Body of pancreas (tissue), 4 donors: Measurements from ENCODE around the gene NLGN3. TPM values are rescaled to one million over a fixed set of nuclear protein-coding genes. Genes with fewer than 3 reads are reported as not detected.

Experiments used
- ATAC-seq: fragments of 150-250 bp; one replicate; pipeline ENCODE4 v1.9.1; 2016
- DNase-seq, 4 donors: peaks; one replicate each; pipeline ENCODE4 v3.0.0-alpha.2; 2019
- H3K27ac ChIP-seq, 4 donors: fragments of 200-600 bp; sonication (generic); 1 replicate in 3 of 4; 2 replicates in 1 of 4; pipeline versions ENCODE4 v1.5.1 to v1.6.1; 2016 to 2019; ENCODE audit warnings: mild to moderate bottlenecking in 1 of 4, mixed read lengths in 1 of 4, moderate library complexity in 1 of 4
- H3K27me3 ChIP-seq, 2 donors: fragments of 200-600 bp; sonication (generic); one replicate each; pipeline ENCODE4 v1.6.0; 2016; ENCODE audit warnings: mild to moderate bottlenecking in 1 of 2
- H3K36me3 ChIP-seq, 2 donors: fragments of 200-600 bp; sonication (generic); replicated peaks in 1 of 2; 2 replicates each; pipeline ENCODE4 v1.5.1; 2016; ENCODE audit warnings: low read depth in 2 of 2; ENCODE audit not compliant: insufficient read depth in 1 of 2
- H3K4me1 ChIP-seq: fragments of 200-600 bp; sonication (generic); one replicate; pipeline ENCODE4 v1.6.0; 2016
- H3K4me3 ChIP-seq, 2 donors: fragments of 200-600 bp; sonication (generic); 1 replicate in 1 of 2; 2 replicates in 1 of 2; pipeline ENCODE4 v1.5.1; 2016 to 2019
- H3K9me3 ChIP-seq, 3 donors: fragments of 200-600 bp; sonication (generic); 1 replicate in 2 of 3; 2 replicates in 1 of 3; pipeline ENCODE4 v1.5.1; 2016
- POLR2A ChIP-seq, 3 donors: fragments of 450-650 bp; IDR thresholded peaks; one replicate each; pipeline ENCODE4 v1.6.1; 2016; ENCODE audit warnings: antibody characterized with exemption in 3 of 3, mild to moderate bottlenecking in 2 of 3
- WGBS, 2 donors: methylation state at CpG; one replicate each; pipeline ENCODE4 v1.1.5; 2017; 5-methylcytosine and 5-hydroxymethylcytosine counted together
- intact Hi-C: fragments of 100-400 bp; cut with DNase I; formaldehyde crosslinking; loops from one replicate; pipeline ENCODE4 v1.15.1; 2023
- total RNA-seq, 2 donors: library from RNA; depleted of rRNA; stranded (reverse); fragments of >200 nt; gene quantifications; one replicate each; pipeline ENCODE4 v1.1.0, GENCODE V29; 2016
- TF ChIP-seq, protein P1 (sequence below), 7 experiments: fragments of 450-650 bp in 4 of 7; fragments of 200-600 bp in 3 of 7; sonication (generic) in 3 of 7; IDR thresholded peaks; one replicate each; pipeline ENCODE4 v1.5.1; 2016 to 2019; ENCODE audit warnings: antibody characterized with exemption in 7 of 7

The NLGN3 gene
- total RNA-seq, 2 donors from 2014 or later = 1.0 TPM; not detected in 1

DNA sequence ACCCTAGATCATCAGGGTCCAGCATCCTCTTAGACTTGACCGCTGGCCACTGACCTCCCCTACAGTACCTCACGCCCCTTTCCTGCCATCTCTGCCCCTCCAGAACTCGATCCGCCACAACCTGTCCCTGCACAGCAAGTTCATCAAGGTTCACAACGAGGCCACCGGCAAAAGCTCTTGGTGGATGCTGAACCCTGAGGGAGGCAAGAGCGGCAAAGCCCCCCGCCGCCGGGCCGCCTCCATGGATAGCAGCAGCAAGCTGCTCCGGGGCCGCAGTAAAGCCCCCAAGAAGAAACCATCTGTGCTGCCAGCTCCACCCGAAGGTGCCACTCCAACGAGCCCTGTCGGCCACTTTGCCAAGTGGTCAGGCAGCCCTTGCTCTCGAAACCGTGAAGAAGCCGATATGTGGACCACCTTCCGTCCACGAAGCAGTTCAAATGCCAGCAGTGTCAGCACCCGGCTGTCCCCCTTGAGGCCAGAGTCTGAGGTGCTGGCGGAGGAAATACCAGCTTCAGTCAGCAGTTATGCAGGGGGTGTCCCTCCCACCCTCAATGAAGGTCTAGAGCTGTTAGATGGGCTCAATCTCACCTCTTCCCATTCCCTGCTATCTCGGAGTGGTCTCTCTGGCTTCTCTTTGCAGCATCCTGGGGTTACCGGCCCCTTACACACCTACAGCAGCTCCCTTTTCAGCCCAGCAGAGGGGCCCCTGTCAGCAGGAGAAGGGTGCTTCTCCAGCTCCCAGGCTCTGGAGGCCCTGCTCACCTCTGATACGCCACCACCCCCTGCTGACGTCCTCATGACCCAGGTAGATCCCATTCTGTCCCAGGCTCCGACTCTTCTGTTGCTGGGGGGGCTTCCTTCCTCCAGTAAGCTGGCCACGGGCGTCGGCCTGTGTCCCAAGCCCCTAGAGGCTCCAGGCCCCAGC is 43.8 kb upstream of the NLGN3 start:
- peaks cover 19% of the 10 kb centered on the region for H3K4me1 ChIP-seq
- 83 to 89% methylated on average over 11 to 27 of the region's 31 CpGs for WGBS, 2 donors
- H3K4me3 ChIP-seq = no peak overlapping the region
- ATAC-seq (no peak), DNase-seq (no peak)
- H3K27me3 ChIP-seq = no peaks in the 10 kb centered on the region
- no peak overlapping the region for H3K27ac ChIP-seq
- H3K36me3 ChIP-seq = no peaks in the 10 kb centered on the region
- intact Hi-C loops = no loop called here
- no peak for TF ChIP-seq POLR2A (IDR thresholded peaks at IDR 0.05)
- TF ChIP-seq, protein P1, sequence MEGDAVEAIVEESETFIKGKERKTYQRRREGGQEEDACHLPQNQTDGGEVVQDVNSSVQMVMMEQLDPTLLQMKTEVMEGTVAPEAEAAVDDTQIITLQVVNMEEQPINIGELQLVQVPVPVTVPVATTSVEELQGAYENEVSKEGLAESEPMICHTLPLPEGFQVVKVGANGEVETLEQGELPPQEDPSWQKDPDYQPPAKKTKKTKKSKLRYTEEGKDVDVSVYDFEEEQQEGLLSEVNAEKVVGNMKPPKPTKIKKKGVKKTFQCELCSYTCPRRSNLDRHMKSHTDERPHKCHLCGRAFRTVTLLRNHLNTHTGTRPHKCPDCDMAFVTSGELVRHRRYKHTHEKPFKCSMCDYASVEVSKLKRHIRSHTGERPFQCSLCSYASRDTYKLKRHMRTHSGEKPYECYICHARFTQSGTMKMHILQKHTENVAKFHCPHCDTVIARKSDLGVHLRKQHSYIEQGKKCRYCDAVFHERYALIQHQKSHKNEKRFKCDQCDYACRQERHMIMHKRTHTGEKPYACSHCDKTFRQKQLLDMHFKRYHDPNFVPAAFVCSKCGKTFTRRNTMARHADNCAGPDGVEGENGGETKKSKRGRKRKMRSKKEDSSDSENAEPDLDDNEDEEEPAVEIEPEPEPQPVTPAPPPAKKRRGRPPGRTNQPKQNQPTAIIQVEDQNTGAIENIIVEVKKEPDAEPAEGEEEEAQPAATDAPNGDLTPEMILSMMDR (IDR thresholded peaks at IDR 0.05) = no peak
- no peaks in the 10 kb centered on the region for H3K9me3 ChIP-seq

DNA sequence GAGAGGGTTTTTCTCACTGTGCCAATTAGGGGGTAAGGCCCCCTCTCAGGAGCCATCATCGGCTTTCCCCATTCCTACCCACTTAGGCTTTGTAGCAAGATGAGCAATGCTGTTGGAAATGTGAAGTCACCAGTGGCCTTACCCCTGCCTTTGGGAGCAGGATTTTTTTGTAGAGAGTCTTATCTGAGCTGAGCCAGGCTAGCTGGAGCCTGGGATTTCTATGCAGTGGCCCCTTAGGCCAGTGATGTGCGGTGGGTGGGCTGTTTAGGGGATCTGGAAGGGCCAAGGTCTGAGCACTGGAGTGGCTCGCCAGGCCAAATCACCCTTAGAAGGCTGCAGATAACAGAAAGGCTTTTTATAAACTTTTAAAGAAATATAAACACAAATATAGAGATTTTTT is 42.3 kb upstream of the NLGN3 start:
- intact Hi-C loops = no loop called here
- ATAC-seq (no peak), DNase-seq (no peak)
- 60 to 67% methylated on average over 2 to 3 of the region's 3 CpGs for WGBS, 2 donors
- no peak for TF ChIP-seq POLR2A (IDR thresholded peaks at IDR 0.05)
- TF ChIP-seq, protein P1 (IDR thresholded peaks at IDR 0.05) = no peak
- Histone ChIP-seq H3K27ac (no peak overlapping the region), H3K4me3 (no peak overlapping the region), H3K4me1 (peaks cover 14% of the 10 kb centered on the region), H3K9me3 (no peaks in the 10 kb centered on the region), H3K36me3 (no peaks in the 10 kb centered on the region), H3K27me3 (no peaks in the 10 kb centered on the region)

DNA sequence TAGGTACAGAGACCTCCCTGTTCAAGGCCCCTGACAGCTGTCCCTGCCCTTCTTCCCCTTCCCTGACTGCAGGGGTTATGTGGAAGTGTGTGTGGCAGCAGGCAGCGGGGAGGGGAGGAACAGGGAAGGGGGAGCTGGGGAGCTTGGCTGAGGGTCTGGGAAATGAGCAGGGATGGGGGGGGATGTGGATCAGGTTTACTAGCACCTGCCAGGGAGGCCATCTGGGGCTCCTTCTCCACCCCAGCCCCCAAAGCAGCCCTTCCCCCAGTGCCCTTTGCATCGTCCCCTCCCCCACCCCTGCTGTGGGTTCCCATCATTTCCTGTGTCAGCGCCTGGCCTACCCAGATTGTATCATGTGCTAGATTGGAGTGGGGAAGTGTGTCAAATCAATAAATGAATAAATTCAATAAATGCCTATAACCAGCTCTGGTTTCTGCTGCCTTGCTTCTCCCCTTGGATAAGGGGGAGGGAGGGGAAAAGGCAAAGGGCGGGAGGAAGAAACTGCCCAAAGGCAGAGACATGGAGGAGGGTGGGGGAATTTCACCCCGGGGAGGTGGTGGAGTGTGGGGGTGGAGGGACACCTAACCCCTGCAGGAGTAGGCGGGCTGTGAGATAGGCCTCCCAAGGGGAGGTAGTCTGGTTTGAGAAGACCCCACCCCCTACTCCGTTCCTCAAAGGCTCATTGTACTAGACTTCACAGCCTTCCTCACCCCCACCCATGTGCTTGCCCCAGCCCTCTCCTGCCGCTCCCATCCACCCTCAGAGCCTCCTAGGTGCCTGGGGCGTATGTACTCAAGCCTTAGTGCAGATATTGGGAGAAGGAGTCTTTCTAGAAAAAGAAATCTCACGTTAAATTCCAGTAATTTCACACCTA is 41.3 kb upstream of the NLGN3 start:
- no peaks in the 10 kb centered on the region for H3K9me3 ChIP-seq
- intact Hi-C loops = no loop called here
- peak in 1 of 4 donors; percentile 14 for DNase-seq
- no peak overlapping the region for H3K4me3 ChIP-seq
- H3K27me3 ChIP-seq = no peaks in the 10 kb centered on the region
- peaks cover 6% of the 10 kb centered on the region for H3K4me1 ChIP-seq
- ATAC-seq = no peak
- H3K36me3 ChIP-seq = no peaks in the 10 kb centered on the region
- 21 to 42% methylated on average over 6 to 8 of the region's 10 CpGs for WGBS, 2 donors
- no peak for TF ChIP-seq POLR2A (IDR thresholded peaks at IDR 0.05)
- TF ChIP-seq, protein P1 (IDR thresholded peaks at IDR 0.05) = no peak
- peak overlapping the region in 2 of 4 donors; percentile 3 to 21 for H3K27ac ChIP-seq

DNA sequence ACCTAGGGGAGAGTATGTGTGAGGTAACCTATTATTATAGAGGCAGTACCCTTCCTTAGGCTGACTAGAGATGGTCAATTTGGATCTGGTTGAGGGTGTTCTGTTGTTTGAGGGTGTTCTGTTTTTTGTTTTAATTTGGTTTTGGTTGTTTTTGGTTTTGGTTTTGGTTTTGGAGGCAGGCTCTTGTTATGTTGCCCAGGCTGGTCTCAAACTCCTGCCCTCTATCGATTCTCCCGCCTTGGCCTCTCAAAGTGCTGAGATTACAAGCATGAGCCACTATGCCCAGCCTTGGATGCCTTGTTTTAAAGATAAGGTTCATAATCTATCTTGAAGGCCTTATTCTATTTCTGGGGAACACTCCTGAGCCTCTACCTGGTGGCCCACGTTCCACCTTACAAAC is 39.0 kb upstream of the NLGN3 start:
- no peak overlapping the region for H3K4me3 ChIP-seq
- no peaks in the 10 kb centered on the region for H3K4me1 ChIP-seq
- intact Hi-C loops = no loop called here
- H3K27ac ChIP-seq = no peak overlapping the region
- no peaks in the 10 kb centered on the region for H3K36me3 ChIP-seq
- DNase-seq = no peak
- H3K27me3 ChIP-seq = no peaks in the 10 kb centered on the region
- no peak for ATAC-seq
- no peaks in the 10 kb centered on the region for H3K9me3 ChIP-seq
- TF ChIP-seq, protein P1 (IDR thresholded peaks at IDR 0.05) = no peak
- no peak for TF ChIP-seq POLR2A (IDR thresholded peaks at IDR 0.05)
- 75 to 86% methylated on average over 3 of the region's 3 CpGs for WGBS, 2 donors
